ENCODE results near the gene GPHB5. TPM values are rescaled to one million over a fixed set of nuclear protein-coding genes. Genes with fewer than 3 reads are reported as not detected.

GPHB5 gene, protein sequence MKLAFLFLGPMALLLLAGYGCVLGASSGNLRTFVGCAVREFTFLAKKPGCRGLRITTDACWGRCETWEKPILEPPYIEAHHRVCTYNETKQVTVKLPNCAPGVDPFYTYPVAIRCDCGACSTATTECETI
- total RNA-seq (2021; fragmentation: NEBNext Ultra II Directional; extraction: Animal tissue kit (Norgen Biotek cat#: 25700)), result not detected
- long read RNA-seq, result 0 reads

GRCh38 chr14:63318835-63319234 is at the start of gene GPHB5:
TSS of gene GPHB5 (minus strand) at chr14:63318935. CDS start at chr14:63317849, 1,086 bp downstream.
- Mint-ChIP-seq H3K27ac (no peak within 1 kb of the TSS), H3K4me1 (ENCODE audit: low read depth) (peaks cover 2% of the 10 kb centered on the region), H3K36me3 (ENCODE audit: low read depth) (no peaks in the 10 kb centered on the region), H3K9me3 (no peaks in the 10 kb centered on the region), H3K27me3 (ENCODE audit: insufficient read depth) (no peaks in the 10 kb centered on the region; the same call in none of the 2 replicates), H3K4me3 (no peak within 1 kb of the TSS)
- no peak for TF ChIP-seq CTCF (IDR thresholded peaks at IDR 0.05)
- no peak for DNase-seq

DNA sequence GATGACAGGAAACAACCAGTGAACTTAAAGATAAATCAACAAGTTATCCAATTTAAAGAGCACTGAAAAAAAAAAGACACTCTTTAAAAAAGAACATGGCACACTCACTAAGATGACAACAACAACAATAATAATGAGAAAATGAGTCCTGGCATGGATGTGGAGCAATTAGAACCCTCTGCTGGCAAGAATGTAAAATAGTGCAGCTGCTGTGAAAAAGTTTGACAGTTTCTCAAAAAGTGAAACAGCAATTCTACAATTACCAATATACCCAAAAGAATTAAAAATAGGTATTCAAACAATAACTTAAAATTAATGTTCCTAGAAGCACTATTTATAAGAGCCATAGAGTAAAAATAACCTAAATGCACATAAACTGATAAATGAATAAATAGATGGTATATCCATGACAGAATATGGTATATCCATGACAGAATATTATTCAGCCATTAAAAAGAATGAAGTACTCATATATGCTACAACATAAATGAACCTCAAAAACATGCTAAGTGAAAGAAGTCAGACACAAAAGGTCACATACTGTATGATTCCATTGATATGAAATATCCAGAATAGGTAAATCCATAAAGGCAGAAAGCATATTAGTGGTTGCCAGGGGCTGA is 49.1 kb upstream of the GPHB5 start:
- peak; percentile 59 for TF ChIP-seq CTCF (IDR thresholded peaks at IDR 0.05)
- no peak for DNase-seq
- H3K27ac Mint-ChIP-seq, result no peak overlapping the region
- no peaks in the 10 kb centered on the region; the same call in 1 of the 2 replicates for H3K9me3 Mint-ChIP-seq
- H3K4me1 Mint-ChIP-seq (ENCODE audit: low read depth), result no peaks in the 10 kb centered on the region
- no peak overlapping the region for H3K4me3 Mint-ChIP-seq
- peaks cover 10% of the 10 kb centered on the region; the same call in 1 of the 2 replicates for H3K36me3 Mint-ChIP-seq (ENCODE audit: low read depth)
- peaks cover 2% of the 10 kb centered on the region; the same call in 1 of the 2 replicates for H3K27me3 Mint-ChIP-seq (ENCODE audit: insufficient read depth)

GRCh38 chr14:63362389-63362819 is 43.7 kb upstream of the GPHB5 start:
- Mint-ChIP-seq H3K36me3 (ENCODE audit: low read depth) (no peaks in the 10 kb centered on the region), H3K27ac (no peak overlapping the region), H3K4me3 (no peak overlapping the region), H3K4me1 (ENCODE audit: low read depth) (no peaks in the 10 kb centered on the region), H3K9me3 (no peaks in the 10 kb centered on the region; the same call in 1 of the 2 replicates), H3K27me3 (ENCODE audit: insufficient read depth) (peaks cover 4% of the 10 kb centered on the region)
- DNase-seq, result no peak
- TF ChIP-seq CTCF (IDR thresholded peaks at IDR 0.05), result no peak

- DNase-seq, result no peak
- no peaks in the 10 kb centered on the region for H3K36me3 Mint-ChIP-seq (ENCODE audit: low read depth)
- H3K9me3 Mint-ChIP-seq, result no peaks in the 10 kb centered on the region; the same call in 1 of the 2 replicates
- no peak overlapping the region for H3K27ac Mint-ChIP-seq
- TF ChIP-seq CTCF (IDR thresholded peaks at IDR 0.05), result no peak
- H3K4me3 Mint-ChIP-seq, result no peak overlapping the region
- H3K27me3 Mint-ChIP-seq (ENCODE audit: insufficient read depth), result peaks cover 4% of the 10 kb centered on the region
- no peaks in the 10 kb centered on the region for H3K4me1 Mint-ChIP-seq (ENCODE audit: low read depth)
Measured at GRCh38 chr14:63361790-63362189, 43.1 kb upstream of the GPHB5 start.

DNA sequence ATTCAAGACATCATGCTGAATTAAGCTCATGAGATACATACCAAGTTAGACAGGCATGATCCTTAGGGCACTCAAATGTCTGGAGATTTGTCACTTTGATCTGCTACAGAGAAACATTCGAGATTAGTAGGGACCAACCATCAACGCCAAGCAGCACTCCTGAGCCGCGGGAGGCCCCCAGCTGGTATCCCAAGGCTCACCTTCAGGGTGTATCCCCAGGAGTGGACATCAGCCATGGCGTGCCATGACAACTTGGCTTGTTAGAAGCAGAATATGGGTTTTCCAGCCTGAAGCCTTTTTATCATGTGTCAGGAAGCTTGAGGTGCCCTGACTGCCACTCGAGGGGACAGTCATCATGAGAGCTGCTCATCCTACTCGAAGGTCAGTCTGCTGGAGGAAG is 39.1 kb upstream of the GPHB5 start:
- no peak for DNase-seq
- TF ChIP-seq CTCF (IDR thresholded peaks at IDR 0.05), result no peak
- Mint-ChIP-seq H3K9me3 (no peaks in the 10 kb centered on the region), H3K4me3 (no peak overlapping the region), H3K4me1 (ENCODE audit: low read depth) (no peaks in the 10 kb centered on the region), H3K27me3 (ENCODE audit: insufficient read depth) (peaks cover 12% of the 10 kb centered on the region), H3K36me3 (ENCODE audit: low read depth) (no peaks in the 10 kb centered on the region), H3K27ac (no peak overlapping the region)
